K562 (cell line): ENCODE measurements around the gene MGAT5. TPM values are rescaled to one million over a fixed set of nuclear protein-coding genes. Genes with fewer than 3 reads are reported as not detected.

ENCODE experiments used
- ATAC-seq: fragments of 200-7000 bp; cut with Tn5 transposase; 3 replicates; pipeline ENCODE4 v1.9.1; 2020; ENCODE audit warnings: moderate library complexity
- BruUV-seq: library from RNA; stranded (reverse); fragments of 400-500 nt; replicated peaks from 2 replicates; lab custom pipeline; 2021; lab: Mats Ljungman, UMichigan
- CTCF ChIA-PET: fragments of 300-600 bp; formaldehyde crosslinking; extraction: SDS; loops from one replicate; lab custom pipeline; 2021; ENCODE audit warnings: low intra/inter-chr PET ratio; lab: Yijun Ruan, JAX
- POLR2A ChIA-PET: fragments of 300-600, 350-650 bp; sonication (Branson Sonifier 250); formaldehyde crosslinking; extraction: SDS; loops from one replicate; lab custom pipeline; 2021; ENCODE audit warnings: antibody characterized with exemption, inconsistent platforms; lab: Yijun Ruan, JAX
- DNase-seq, 4 experiments: peaks; one replicate each; pipeline versions ENCODE4 v3.0.0 to v3.0.0-alpha.2; 2011 to 2018; ENCODE audit warnings: low spot score in 3 of 4, mixed read lengths in 3 of 4; ENCODE audit errors: extremely low read depth in 1 of 4
- FAIRE-seq: peaks from 2 replicates; lab custom pipeline; 2011; peaks lifted over from hg19 to GRCh38; lab: Jason Lieb, UNC
- H2AFZ ChIP-seq: 2 replicates; pipeline ENCODE4 v1.6.0; 2011; ENCODE audit warnings: low read depth, low read length, control low read depth, inconsistent platforms
- H3K27ac ChIP-seq: fragments of 200-600 bp; 3 replicates; pipeline ENCODE4 v1.8.0; 2011; ENCODE audit warnings: low read depth, mild to moderate bottlenecking, control low read depth, inconsistent platforms, low read length, moderate library complexity, mixed read lengths; ENCODE audit errors: extremely low read depth
- H3K27me3 ChIP-seq, 2 experiments: fragments of 300-600 bp in 1 of 2; 2 replicates in 1 of 2; 3 replicates in 1 of 2; pipeline versions ENCODE4 v1.6.0 to v1.8.0; 2011; ENCODE audit warnings: inconsistent platforms in 2 of 2, low read length in 2 of 2, mild to moderate bottlenecking in 1 of 2, mixed read lengths in 1 of 2, moderate library complexity in 1 of 2; ENCODE audit not compliant: control insufficient read depth in 2 of 2, insufficient read depth in 2 of 2
- H3K36me3 ChIP-seq: fragments of 300-600 bp; 3 replicates; pipeline ENCODE4 v1.8.0; 2011; ENCODE audit warnings: mild to moderate bottlenecking, low read length, inconsistent platforms; ENCODE audit not compliant: control insufficient read depth, insufficient read depth
- H3K4me1 ChIP-seq, 2 experiments: fragments of 200-600 bp in 1 of 2; replicated peaks in 1 of 2; 2 replicates in 1 of 2; 3 replicates in 1 of 2; pipeline versions ENCODE4 v1.5.1 to v1.8.0; 2011; ENCODE audit warnings: inconsistent platforms in 2 of 2, low read length in 2 of 2, mild to moderate bottlenecking in 1 of 2, mixed read lengths in 1 of 2, moderate library complexity in 1 of 2; ENCODE audit not compliant: control insufficient read depth in 2 of 2, insufficient read depth in 2 of 2
- H3K4me2 ChIP-seq: 2 replicates; pipeline ENCODE4 v1.6.1; 2011; ENCODE audit warnings: low read length, control low read depth, inconsistent platforms, mixed read lengths; ENCODE audit not compliant: insufficient read depth
- H3K4me3 ChIP-seq: fragments of 200-600 bp; sonication (generic), shearing (Covaris generic); 2 replicates; pipeline ENCODE4 v1.5.1; 2016; ENCODE audit warnings: control low read depth, inconsistent platforms
- H3K79me2 ChIP-seq: fragments of 200-600 bp; 3 replicates; pipeline ENCODE4 v1.8.0; 2011; ENCODE audit warnings: low read length, inconsistent platforms; ENCODE audit not compliant: control insufficient read depth, insufficient read depth
- H3K9ac ChIP-seq, 2 experiments: 2 replicates each; pipeline versions ENCODE4 v1.6.0 to v1.6.1; 2011; ENCODE audit warnings: low read depth in 2 of 2, low read length in 2 of 2, control low read depth in 1 of 2, inconsistent platforms in 1 of 2, mild to moderate bottlenecking in 1 of 2, mixed read lengths in 1 of 2; ENCODE audit not compliant: insufficient read depth in 1 of 2
- H3K9me1 ChIP-seq: one replicate; pipeline ENCODE4 v1.6.0; 2011; ENCODE audit warnings: inconsistent platforms, mild to moderate bottlenecking, low read length, moderate library complexity; ENCODE audit not compliant: control insufficient read depth, insufficient read depth
- H3K9me3 ChIP-seq: replicated peaks from 2 replicates; pipeline ENCODE4 v1.5.1; 2011; ENCODE audit warnings: low read depth, low read length, inconsistent platforms; ENCODE audit not compliant: control insufficient read depth, insufficient read depth
- H4K20me1 ChIP-seq: replicated peaks from 2 replicates; pipeline ENCODE4 v1.6.1; 2011; ENCODE audit warnings: low read length, inconsistent platforms, mixed read lengths; ENCODE audit not compliant: control insufficient read depth, insufficient read depth
- PHF21A ChIP-seq: fragments of 450-650 bp; IDR thresholded peaks from 2 replicates; pipeline ENCODE4 v1.6.1; 2017; ENCODE audit warnings: low read depth, borderline replicate concordance
- WGBS: fragments of 100-300 bp; shearing (Covaris generic); methylation state at CpG from one replicate; pipeline ENCODE4 v1.1.6; 2016; ENCODE audit warnings: low coverage, mixed read lengths; ENCODE audit not compliant: insufficient coverage; ENCODE audit errors: missing lambda C conversion rate; 5-methylcytosine and 5-hydroxymethylcytosine counted together
- in situ Hi-C: fragments of 300-500 bp; cut with MboI; formaldehyde crosslinking; loops from 4 replicates; pipeline ENCODE4 v1.15.0; 2018; ENCODE audit warnings: inconsistent platforms, mixed read lengths
- intact Hi-C: fragments of 100-400 bp; cut with micrococcal nuclease; formaldehyde crosslinking; loops from 2 replicates; pipeline ENCODE4 v1.14.2; 2022
- polyA plus RNA-seq, 8 experiments: library from polyadenylated mRNA; depleted of rRNA in 4 of 8; stranded (reverse) in 5 of 8; unstranded in 3 of 8; fragments of >200 nt; fragmentation: Nextera tagmentation in 2 of 8; fragmentation: Illumina TruSeq in 1 of 8; extraction: Ambion mirVana in 2 of 8; extraction: Trizol in 1 of 8; gene quantifications; 2 replicates each; pipeline versions ENCODE4 v1.2.1 to v1.2.3, GENCODE V29; 2011 to 2014; ENCODE audit warnings: inconsistent platforms in 1 of 8, missing spikeins in 1 of 8
- small RNA-seq: library from RNA; depleted of rRNA; stranded (forward); fragments of <200 nt; gene quantifications from one replicate; pipeline ENCODE3, GENCODE V24; 2014
- total RNA-seq, 7 experiments: library from RNA; depleted of rRNA in 6 of 7; stranded (reverse); fragments of >200 nt in 6 of 7; fragmentation: Illumina TruSeq in 2 of 7; extraction: Trizol in 2 of 7; gene quantifications; 2 replicates each; pipeline versions ENCODE4 v1.2.1 to v1.2.3, GENCODE V29; 2011 to 2021; ENCODE audit warnings: low replicate concordance in 1 of 7
- TF ChIP-seq, protein P1 (sequence below), 2 experiments: IDR thresholded peaks in 1 of 2; conservative IDR thresholded peaks in 1 of 2; 2 replicates each; pipeline ENCODE4 v1.6.1; 2016; ENCODE audit warnings: low read depth in 2 of 2, mild to moderate bottlenecking in 1 of 2, missing compliant biosample characterization in 1 of 2, missing genetic modification characterization in 1 of 2, moderate library complexity in 1 of 2

MGAT5 gene
- total and polyA plus RNA-seq, 9 of the 15 experiments (the other 6 are each of a cell fraction or from before 2014, with no cell fraction given), result 1.6 to 18.6 (median 11.1) TPM

- H3K4me2 ChIP-seq, result no peak overlapping the region
- H4K20me1 ChIP-seq, result no peaks in the 10 kb centered on the region; the same call in 1 of the 2 replicates
- no peaks in the 10 kb centered on the region for H3K9me3 ChIP-seq
- peaks cover 8 to 35% of the 10 kb centered on the region in 2 experiments; a peak in 2 of 5 replicates for H3K27me3 ChIP-seq
- no peak for FAIRE-seq
- H3K79me2 ChIP-seq, result no peaks in the 10 kb centered on the region
- no peak for ATAC-seq
- intact Hi-C loops (no loop called here), in situ Hi-C loops (no loop called here)
- H3K4me3 ChIP-seq, result no peak overlapping the region
- no peaks in the 10 kb centered on the region for H3K36me3 ChIP-seq
- 0% methylated on average over 2 of the region's 2 CpGs for WGBS
- no peak overlapping the region for H2AFZ ChIP-seq
- ChIA-PET POLR2A (interaction anchor here (0.8 kb wide), 1 partner anchor 72 kb away, joined by 3 read pairs; no protein-coding TSS in a partner anchor), CTCF (no interaction called here)
- H3K27ac ChIP-seq, result no peak overlapping the region
- BruUV-seq, result no TSS peak
- no peak for DNase-seq
- no peaks in the 10 kb centered on the region for H3K9me1 ChIP-seq
- no peak for TF ChIP-seq PHF21A
- TF ChIP-seq, protein P1, sequence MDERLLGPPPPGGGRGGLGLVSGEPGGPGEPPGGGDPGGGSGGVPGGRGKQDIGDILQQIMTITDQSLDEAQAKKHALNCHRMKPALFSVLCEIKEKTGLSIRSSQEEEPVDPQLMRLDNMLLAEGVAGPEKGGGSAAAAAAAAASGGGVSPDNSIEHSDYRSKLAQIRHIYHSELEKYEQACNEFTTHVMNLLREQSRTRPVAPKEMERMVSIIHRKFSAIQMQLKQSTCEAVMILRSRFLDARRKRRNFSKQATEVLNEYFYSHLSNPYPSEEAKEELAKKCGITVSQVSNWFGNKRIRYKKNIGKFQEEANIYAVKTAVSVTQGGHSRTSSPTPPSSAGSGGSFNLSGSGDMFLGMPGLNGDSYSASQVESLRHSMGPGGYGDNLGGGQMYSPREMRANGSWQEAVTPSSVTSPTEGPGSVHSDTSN (CRISPR knock-in tag; IDR thresholded peaks at IDR 0.05; ENCODE audit: low read depth), result no peak
- TF ChIP-seq, protein P1 (tag; conservative IDR thresholded peaks at IDR 0.05; ENCODE audit: low read depth), result no peak
- no peaks in the 10 kb centered on the region for H3K4me1 ChIP-seq
- H3K9ac ChIP-seq, result no peak overlapping the region
Measured at GRCh38 chr2:134502104-134502503, 248.2 kb downstream of the MGAT5 start.

Small RNAs within 50 kb of the gene (small RNA-seq; reads per million reads assigned to genes)
- not detected for gene RNA5SP104
